Liver (tissue), 9 donors: ENCODE results near the gene M1AP. TPM values are rescaled to one million over a fixed set of nuclear protein-coding genes. Genes with fewer than 3 reads are reported as not detected.

Source experiments
- DNase-seq: peaks from one replicate; pipeline ENCODE4 v3.0.0-alpha.2; 2017; ENCODE audit warnings: low spot score
- H3K27ac ChIP-seq, 2 donors: one replicate each; pipeline ENCODE4 v1.7.0; 2013; ENCODE audit warnings: inconsistent platforms in 2 of 2, low read length in 2 of 2, control low read depth in 1 of 2, low read depth in 1 of 2, mild to moderate bottlenecking in 1 of 2
- H3K27me3 ChIP-seq, 4 donors: one replicate each; pipeline versions ENCODE4 v1.6.1 to v1.7.0; 2013; ENCODE audit warnings: low read length in 3 of 4, inconsistent platforms in 1 of 4, mild to moderate bottlenecking in 1 of 4, moderate library complexity in 1 of 4; ENCODE audit not compliant: control insufficient read depth in 4 of 4, insufficient read depth in 4 of 4
- H3K36me3 ChIP-seq, 4 donors: one replicate each; pipeline versions ENCODE4 v1.6.1 to v1.7.0; 2013; ENCODE audit warnings: low read length in 3 of 4, mild to moderate bottlenecking in 3 of 4, low read depth in 1 of 4, moderate library complexity in 1 of 4; ENCODE audit not compliant: control insufficient read depth in 4 of 4, insufficient read depth in 3 of 4
- H3K4me1 ChIP-seq, 4 donors: one replicate each; pipeline versions ENCODE4 v1.6.1 to v1.7.0; 2013; ENCODE audit warnings: low read length in 3 of 4, mild to moderate bottlenecking in 3 of 4, moderate library complexity in 1 of 4; ENCODE audit not compliant: control insufficient read depth in 4 of 4, insufficient read depth in 4 of 4
- H3K4me3 ChIP-seq, 3 donors: one replicate each; pipeline versions ENCODE4 v1.6.1 to v1.7.0; 2013; ENCODE audit warnings: low read length in 3 of 3, control low read depth in 1 of 3, low read depth in 1 of 3, mild to moderate bottlenecking in 1 of 3
- H3K9ac ChIP-seq, 2 donors: one replicate each; pipeline ENCODE4 v1.7.0; 2013; ENCODE audit warnings: low read length in 2 of 2, mild to moderate bottlenecking in 2 of 2, moderate library complexity in 2 of 2, control low read depth in 1 of 2, low read depth in 1 of 2
- H3K9me3 ChIP-seq, 4 donors: one replicate each; pipeline versions ENCODE4 v1.6.1 to v1.7.0; 2013; ENCODE audit warnings: low read length in 3 of 4; ENCODE audit not compliant: control insufficient read depth in 4 of 4
- CTCF ChIP-seq: fragments of 150-350 bp; IDR thresholded peaks from 2 replicates; pipeline ENCODE4 v1.5.1; 2017; ENCODE audit warnings: improper control_type of control experiment, low read depth, low read length; ENCODE audit not compliant: missing input control
- EGR1 ChIP-seq, 2 donors: IDR thresholded peaks; 2 replicates each; pipeline ENCODE4 v1.6.1; 2016 to 2018; ENCODE audit warnings: antibody characterized with exemption in 2 of 2, low read depth in 2 of 2
- FOXA1 ChIP-seq: IDR thresholded peaks from 2 replicates; pipeline ENCODE4 v1.6.1; 2016; ENCODE audit warnings: antibody characterized with exemption
- GABPA ChIP-seq, 2 donors: IDR thresholded peaks in 1 of 2; conservative IDR thresholded peaks in 1 of 2; 2 replicates each; pipeline ENCODE4 v1.6.1; 2016; ENCODE audit warnings: antibody characterized with exemption in 2 of 2, mild to moderate bottlenecking in 1 of 2, moderate library complexity in 1 of 2
- HNF4A ChIP-seq, 2 donors: conservative IDR thresholded peaks; 2 replicates each; pipeline ENCODE4 v1.6.1; 2016; ENCODE audit warnings: antibody characterized with exemption in 2 of 2, mild to moderate bottlenecking in 2 of 2
- HNF4G ChIP-seq: IDR thresholded peaks from 2 replicates; pipeline ENCODE4 v1.6.1; 2016; ENCODE audit warnings: antibody characterized with exemption
- JUND ChIP-seq, 2 donors: IDR thresholded peaks; 2 replicates each; pipeline ENCODE4 v1.6.1; 2016; ENCODE audit warnings: antibody characterized with exemption in 2 of 2
- NR2F2 ChIP-seq: IDR thresholded peaks from 2 replicates; pipeline ENCODE4 v1.6.1; 2016; ENCODE audit warnings: antibody characterized with exemption
- RAD21 ChIP-seq, 2 donors: IDR thresholded peaks; 2 replicates each; pipeline ENCODE4 v1.6.1; 2016; ENCODE audit warnings: antibody characterized with exemption in 2 of 2, mild to moderate bottlenecking in 2 of 2
- RXRA ChIP-seq, 2 donors: IDR thresholded peaks; 2 replicates each; pipeline ENCODE4 v1.6.1; 2017 to 2018; ENCODE audit warnings: antibody characterized with exemption in 2 of 2, mild to moderate bottlenecking in 1 of 2
- SP1 ChIP-seq: IDR thresholded peaks from 2 replicates; pipeline ENCODE4 v1.6.1; 2018; ENCODE audit warnings: antibody characterized with exemption, mild to moderate bottlenecking
- TAF1 ChIP-seq: conservative IDR thresholded peaks from 2 replicates; pipeline ENCODE4 v1.6.1; 2016; ENCODE audit warnings: antibody characterized with exemption, mild to moderate bottlenecking
- YY1 ChIP-seq: IDR thresholded peaks from 2 replicates; pipeline ENCODE4 v1.6.1; 2016; ENCODE audit warnings: antibody characterized with exemption, mild to moderate bottlenecking
- WGBS: extraction: QIAGEN DNeasy Blood & Tissue Kit; methylation state at CpG from one replicate; pipeline ENCODE4 v1.1.7; 2013; 5-methylcytosine and 5-hydroxymethylcytosine counted together
- polyA plus RNA-seq, 2 donors: library from polyadenylated mRNA; stranded (reverse) in 1 of 2; unstranded in 1 of 2; fragments of 200-250 nt in 1 of 2; fragments of >200 nt in 1 of 2; fragmentation: Nextera tagmentation in 1 of 2; extraction: Ambion mirVana in 1 of 2; gene quantifications; one replicate each; pipeline versions ENCODE4 v1.2.1 to v1.2.3, GENCODE V29; 2013 to 2015
- total RNA-seq, 2 donors: library from RNA; depleted of rRNA; stranded (reverse); fragments of >200 nt; gene quantifications; one replicate each; pipeline ENCODE4 v1.2.3, GENCODE V29; 2014
- TF ChIP-seq, protein P1 (sequence below): IDR thresholded peaks from 2 replicates; pipeline ENCODE4 v1.6.1; 2016; ENCODE audit warnings: antibody characterized with exemption, mild to moderate bottlenecking
- TF ChIP-seq, protein P2 (sequence below): IDR thresholded peaks from 2 replicates; pipeline ENCODE4 v1.6.1; 2016; ENCODE audit warnings: antibody characterized with exemption
- TF ChIP-seq, protein P3 (sequence below): IDR thresholded peaks from 2 replicates; pipeline ENCODE4 v1.6.1; 2016; ENCODE audit warnings: antibody characterized with exemption
- TF ChIP-seq, protein P4 (sequence below): IDR thresholded peaks from 2 replicates; pipeline ENCODE4 v1.6.1; 2016; ENCODE audit warnings: antibody characterized with exemption
- donor health status: healthy.
- donor health status: healthy.
- donor health status: healthy.
- donor health status: healthy.
- donor health status: healthy.

M1AP gene
- total and polyA plus RNA-seq, 4 donors = under 0.01 to 0.38 (median 0.08) TPM

DNA sequence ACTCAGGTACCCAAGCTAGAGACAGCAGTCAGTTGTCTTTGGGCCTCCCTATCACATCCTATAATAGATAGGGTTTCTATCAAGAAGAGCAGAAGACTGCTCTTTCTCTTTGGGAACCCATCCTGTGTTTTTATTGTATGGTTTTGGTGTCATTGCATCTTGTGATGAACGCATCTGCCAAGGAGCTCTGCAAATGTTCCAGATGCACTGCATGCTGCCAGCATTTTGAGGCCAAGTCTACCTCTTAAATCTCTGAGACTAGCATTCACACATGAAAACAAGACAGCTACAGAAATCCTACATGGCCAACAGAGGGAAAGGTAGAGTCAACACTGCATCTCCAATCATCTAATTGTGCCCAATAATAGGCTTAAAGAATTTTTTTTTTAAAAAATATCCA lies 20.0 kb upstream of the M1AP start:
- 95% methylated on average over 1 of the region's 1 CpG for WGBS
- H3K9me3 ChIP-seq = no peaks in the 10 kb centered on the region
- no peak overlapping the region for H3K27ac ChIP-seq

DNA sequence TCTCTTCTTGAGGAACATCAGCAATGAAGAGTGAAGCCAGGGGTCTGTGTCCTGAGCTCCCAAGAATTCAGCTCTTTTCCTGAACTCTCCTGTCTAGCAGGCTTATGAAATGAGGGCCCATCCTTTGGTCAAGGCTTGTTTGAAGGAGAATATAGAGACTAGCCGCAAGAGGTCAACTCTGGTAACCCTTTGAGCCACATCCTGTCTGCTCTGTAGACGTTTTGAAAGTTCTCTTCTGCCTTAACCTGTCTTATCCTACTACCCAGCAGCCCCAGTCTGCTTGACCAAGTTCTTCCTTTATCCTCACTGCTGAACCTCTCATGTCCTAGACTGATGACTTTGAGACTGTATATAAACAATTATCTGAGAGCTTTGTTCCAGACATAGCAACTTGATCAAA lies 11.3 kb upstream of the M1AP start:
- Histone ChIP-seq H3K9me3 (no peaks in the 10 kb centered on the region), H3K27ac (no peak overlapping the region), H3K9ac (no peak overlapping the region), H3K4me1 (peaks cover 1 to 5% (median 4%) of the 10 kb centered on the region in 4 donors), H3K27me3 (no peaks in the 10 kb centered on the region), H3K4me3 (no peak overlapping the region), H3K36me3 (no peaks in the 10 kb centered on the region)
- no peak for DNase-seq
- no peak for TF ChIP-seq GABPA (IDR thresholded peaks at IDR 0.05 in 1 of 2, conservative IDR thresholded peaks at IDR 0.05 in 1 of 2)
- TF ChIP-seq CTCF = no peak
- no peak for TF ChIP-seq RAD21 (IDR thresholded peaks at IDR 0.05)
- TF ChIP-seq, protein P1, sequence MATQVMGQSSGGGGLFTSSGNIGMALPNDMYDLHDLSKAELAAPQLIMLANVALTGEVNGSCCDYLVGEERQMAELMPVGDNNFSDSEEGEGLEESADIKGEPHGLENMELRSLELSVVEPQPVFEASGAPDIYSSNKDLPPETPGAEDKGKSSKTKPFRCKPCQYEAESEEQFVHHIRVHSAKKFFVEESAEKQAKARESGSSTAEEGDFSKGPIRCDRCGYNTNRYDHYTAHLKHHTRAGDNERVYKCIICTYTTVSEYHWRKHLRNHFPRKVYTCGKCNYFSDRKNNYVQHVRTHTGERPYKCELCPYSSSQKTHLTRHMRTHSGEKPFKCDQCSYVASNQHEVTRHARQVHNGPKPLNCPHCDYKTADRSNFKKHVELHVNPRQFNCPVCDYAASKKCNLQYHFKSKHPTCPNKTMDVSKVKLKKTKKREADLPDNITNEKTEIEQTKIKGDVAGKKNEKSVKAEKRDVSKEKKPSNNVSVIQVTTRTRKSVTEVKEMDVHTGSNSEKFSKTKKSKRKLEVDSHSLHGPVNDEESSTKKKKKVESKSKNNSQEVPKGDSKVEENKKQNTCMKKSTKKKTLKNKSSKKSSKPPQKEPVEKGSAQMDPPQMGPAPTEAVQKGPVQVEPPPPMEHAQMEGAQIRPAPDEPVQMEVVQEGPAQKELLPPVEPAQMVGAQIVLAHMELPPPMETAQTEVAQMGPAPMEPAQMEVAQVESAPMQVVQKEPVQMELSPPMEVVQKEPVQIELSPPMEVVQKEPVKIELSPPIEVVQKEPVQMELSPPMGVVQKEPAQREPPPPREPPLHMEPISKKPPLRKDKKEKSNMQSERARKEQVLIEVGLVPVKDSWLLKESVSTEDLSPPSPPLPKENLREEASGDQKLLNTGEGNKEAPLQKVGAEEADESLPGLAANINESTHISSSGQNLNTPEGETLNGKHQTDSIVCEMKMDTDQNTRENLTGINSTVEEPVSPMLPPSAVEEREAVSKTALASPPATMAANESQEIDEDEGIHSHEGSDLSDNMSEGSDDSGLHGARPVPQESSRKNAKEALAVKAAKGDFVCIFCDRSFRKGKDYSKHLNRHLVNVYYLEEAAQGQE = no peak
- TF ChIP-seq, protein P2, sequence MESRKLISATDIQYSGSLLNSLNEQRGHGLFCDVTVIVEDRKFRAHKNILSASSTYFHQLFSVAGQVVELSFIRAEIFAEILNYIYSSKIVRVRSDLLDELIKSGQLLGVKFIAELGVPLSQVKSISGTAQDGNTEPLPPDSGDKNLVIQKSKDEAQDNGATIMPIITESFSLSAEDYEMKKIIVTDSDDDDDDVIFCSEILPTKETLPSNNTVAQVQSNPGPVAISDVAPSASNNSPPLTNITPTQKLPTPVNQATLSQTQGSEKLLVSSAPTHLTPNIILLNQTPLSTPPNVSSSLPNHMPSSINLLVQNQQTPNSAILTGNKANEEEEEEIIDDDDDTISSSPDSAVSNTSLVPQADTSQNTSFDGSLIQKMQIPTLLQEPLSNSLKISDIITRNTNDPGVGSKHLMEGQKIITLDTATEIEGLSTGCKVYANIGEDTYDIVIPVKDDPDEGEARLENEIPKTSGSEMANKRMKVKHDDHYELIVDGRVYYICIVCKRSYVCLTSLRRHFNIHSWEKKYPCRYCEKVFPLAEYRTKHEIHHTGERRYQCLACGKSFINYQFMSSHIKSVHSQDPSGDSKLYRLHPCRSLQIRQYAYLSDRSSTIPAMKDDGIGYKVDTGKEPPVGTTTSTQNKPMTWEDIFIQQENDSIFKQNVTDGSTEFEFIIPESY = no peak
- TF ChIP-seq, protein P3, sequence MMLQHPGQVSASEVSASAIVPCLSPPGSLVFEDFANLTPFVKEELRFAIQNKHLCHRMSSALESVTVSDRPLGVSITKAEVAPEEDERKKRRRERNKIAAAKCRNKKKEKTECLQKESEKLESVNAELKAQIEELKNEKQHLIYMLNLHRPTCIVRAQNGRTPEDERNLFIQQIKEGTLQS = no peak
- no peak for TF ChIP-seq JUND (IDR thresholded peaks at IDR 0.05)
- TF ChIP-seq FOXA1 = no peak
- TF ChIP-seq TAF1 = no peak
- TF ChIP-seq RXRA (IDR thresholded peaks at IDR 0.05) = no peak
- TF ChIP-seq, protein P4, sequence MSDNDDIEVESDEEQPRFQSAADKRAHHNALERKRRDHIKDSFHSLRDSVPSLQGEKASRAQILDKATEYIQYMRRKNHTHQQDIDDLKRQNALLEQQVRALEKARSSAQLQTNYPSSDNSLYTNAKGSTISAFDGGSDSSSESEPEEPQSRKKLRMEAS = no peak
- TF ChIP-seq HNF4A (conservative IDR thresholded peaks at IDR 0.05) = no peak
- TF ChIP-seq HNF4G = no peak
- TF ChIP-seq YY1 = no peak
- no peak for TF ChIP-seq SP1
- TF ChIP-seq NR2F2 = no peak
- WGBS = 60% methylated on average over 2 of the region's 2 CpGs

More for the DNA sequence above, 20.0 kb upstream of the M1AP start:
- TF ChIP-seq, protein P3 = no peak
- TF ChIP-seq, protein P1 = no peak
- TF ChIP-seq EGR1 (IDR thresholded peaks at IDR 0.05; ENCODE audit: low read depth in 2 of 2) (no peak), RAD21 (IDR thresholded peaks at IDR 0.05) (no peak)
- TF ChIP-seq, protein P4 = no peak
- Histone ChIP-seq H3K9ac (no peak overlapping the region), H3K36me3 (no peaks in the 10 kb centered on the region), H3K27me3 (no peaks in the 10 kb centered on the region), H3K4me3 (no peak overlapping the region), H3K4me1 (no peaks in the 10 kb centered on the region)
- DNase-seq = no peak
